SU-DHL-6 (cell line): ENCODE data around the gene FMR1NB.

Experiments
- H2AFZ ChIP-seq: fragments of 200-600 bp; sonication (generic); 2 replicates; pipeline ENCODE4 v1.6.1; 2014; ENCODE audit warnings: low read depth, mild to moderate bottlenecking, moderate library complexity, mixed read lengths, antibody characterized with exemption, low read length; ENCODE audit not compliant: severe bottlenecking
- H3F3A ChIP-seq: fragments of 200-600 bp; shearing (Covaris generic); 2 replicates; pipeline ENCODE4 v1.6.0; 2016; ENCODE audit warnings: antibody characterized with exemption, mild to moderate bottlenecking; ENCODE audit not compliant: insufficient read depth
- H3K27ac ChIP-seq: fragments of 200-600 bp; sonication (generic); 2 replicates; pipeline ENCODE4 v1.5.1; 2016; ENCODE audit warnings: low read depth, mild to moderate bottlenecking, low read length, moderate library complexity, mixed read lengths
- H3K27me3 ChIP-seq: fragments of 200-600 bp; sonication (generic), shearing (Covaris generic); 2 replicates; pipeline ENCODE4 v1.6.0; 2014; ENCODE audit warnings: mild to moderate bottlenecking, low read length
- H3K36me3 ChIP-seq: fragments of 200-600 bp; sonication (generic); 2 replicates; pipeline ENCODE4 v1.6.1; 2014; ENCODE audit warnings: mild to moderate bottlenecking, low read length, mixed read lengths
- H3K4me2 ChIP-seq: fragments of 300-600, 200-600 bp; shearing (Covaris generic), sonication (generic); 2 replicates; pipeline ENCODE4 v1.6.0; 2014; ENCODE audit warnings: low read length, low read depth, mild to moderate bottlenecking; ENCODE audit not compliant: poor library complexity, severe bottlenecking
- H3K4me3 ChIP-seq: fragments of 200-600 bp; sonication (generic); 2 replicates; pipeline ENCODE4 v1.5.1; 2014; ENCODE audit warnings: antibody characterized with exemption, low read length, mild to moderate bottlenecking, mixed read lengths; ENCODE audit not compliant: insufficient read depth, poor library complexity, severe bottlenecking
- H3K79me2 ChIP-seq: fragments of 200-600 bp; sonication (generic); 2 replicates; pipeline ENCODE4 v1.6.1; 2014; ENCODE audit warnings: mild to moderate bottlenecking, low read length, moderate library complexity; ENCODE audit not compliant: insufficient read depth
- H3K9ac ChIP-seq: fragments of 200-600 bp; sonication (generic); 2 replicates; pipeline ENCODE4 v1.7.0; 2014; ENCODE audit warnings: mild to moderate bottlenecking, low read length
- H3K9me2 ChIP-seq: fragments of 200-600 bp; sonication (generic); replicated peaks from 2 replicates; pipeline ENCODE4 v1.6.1; 2014; ENCODE audit warnings: low read length; ENCODE audit not compliant: insufficient read depth
- H3K9me3 ChIP-seq: fragments of 200-600 bp; sonication (generic); 2 replicates; pipeline ENCODE4 v1.6.1; 2014; ENCODE audit warnings: low read length, mixed read lengths; ENCODE audit not compliant: insufficient read depth
- H4K20me1 ChIP-seq: fragments of 200-600 bp; sonication (generic); 2 replicates; pipeline ENCODE4 v1.6.1; 2014; ENCODE audit warnings: low read depth, mild to moderate bottlenecking, antibody characterized with exemption, low read length, moderate library complexity, mixed read lengths
- EZH2phosphoT487 ChIP-seq: fragments of 200-600 bp; sonication (generic), shearing (Covaris generic); conservative IDR thresholded peaks from 2 replicates; pipeline ENCODE4 v1.6.1; 2018; ENCODE audit warnings: mild to moderate bottlenecking, antibody characterized with exemption, low read length, moderate library complexity, mixed read lengths
- TF ChIP-seq, protein P1 (sequence below): fragments of 200-600 bp; sonication (generic); IDR thresholded peaks from one replicate; pipeline ENCODE4 v1.5.1; 2017; ENCODE audit warnings: antibody characterized with exemption, mild to moderate bottlenecking, low read length, moderate library complexity; ENCODE audit not compliant: insufficient read depth, poor library complexity, severe bottlenecking

FMR1NB gene

GRCh38 chrX:147978931-147979330 lies 2.2 kb upstream of the FMR1NB start:
- Histone ChIP-seq H3K4me2 (no peak overlapping the region), H3K27ac (no peak overlapping the region), H3K27me3 (no peaks in the 10 kb centered on the region), H3F3A (no peaks in the 10 kb centered on the region), H4K20me1 (no peaks in the 10 kb centered on the region), H3K79me2 (no peaks in the 10 kb centered on the region), H3K9me3 (no peaks in the 10 kb centered on the region), H3K4me3 (no peak overlapping the region), H3K9me2 (no peaks in the 10 kb centered on the region), H3K36me3 (no peaks in the 10 kb centered on the region), H2AFZ (no peak overlapping the region), H3K9ac (no peak overlapping the region)
- TF ChIP-seq EZH2phosphoT487: no peak
- TF ChIP-seq, protein P1, sequence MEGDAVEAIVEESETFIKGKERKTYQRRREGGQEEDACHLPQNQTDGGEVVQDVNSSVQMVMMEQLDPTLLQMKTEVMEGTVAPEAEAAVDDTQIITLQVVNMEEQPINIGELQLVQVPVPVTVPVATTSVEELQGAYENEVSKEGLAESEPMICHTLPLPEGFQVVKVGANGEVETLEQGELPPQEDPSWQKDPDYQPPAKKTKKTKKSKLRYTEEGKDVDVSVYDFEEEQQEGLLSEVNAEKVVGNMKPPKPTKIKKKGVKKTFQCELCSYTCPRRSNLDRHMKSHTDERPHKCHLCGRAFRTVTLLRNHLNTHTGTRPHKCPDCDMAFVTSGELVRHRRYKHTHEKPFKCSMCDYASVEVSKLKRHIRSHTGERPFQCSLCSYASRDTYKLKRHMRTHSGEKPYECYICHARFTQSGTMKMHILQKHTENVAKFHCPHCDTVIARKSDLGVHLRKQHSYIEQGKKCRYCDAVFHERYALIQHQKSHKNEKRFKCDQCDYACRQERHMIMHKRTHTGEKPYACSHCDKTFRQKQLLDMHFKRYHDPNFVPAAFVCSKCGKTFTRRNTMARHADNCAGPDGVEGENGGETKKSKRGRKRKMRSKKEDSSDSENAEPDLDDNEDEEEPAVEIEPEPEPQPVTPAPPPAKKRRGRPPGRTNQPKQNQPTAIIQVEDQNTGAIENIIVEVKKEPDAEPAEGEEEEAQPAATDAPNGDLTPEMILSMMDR: no peak

GRCh38 chrX:148020329-148020728 lies 39.2 kb downstream of the FMR1NB start:
- no peak overlapping the region for H3K4me2 ChIP-seq

DNA sequence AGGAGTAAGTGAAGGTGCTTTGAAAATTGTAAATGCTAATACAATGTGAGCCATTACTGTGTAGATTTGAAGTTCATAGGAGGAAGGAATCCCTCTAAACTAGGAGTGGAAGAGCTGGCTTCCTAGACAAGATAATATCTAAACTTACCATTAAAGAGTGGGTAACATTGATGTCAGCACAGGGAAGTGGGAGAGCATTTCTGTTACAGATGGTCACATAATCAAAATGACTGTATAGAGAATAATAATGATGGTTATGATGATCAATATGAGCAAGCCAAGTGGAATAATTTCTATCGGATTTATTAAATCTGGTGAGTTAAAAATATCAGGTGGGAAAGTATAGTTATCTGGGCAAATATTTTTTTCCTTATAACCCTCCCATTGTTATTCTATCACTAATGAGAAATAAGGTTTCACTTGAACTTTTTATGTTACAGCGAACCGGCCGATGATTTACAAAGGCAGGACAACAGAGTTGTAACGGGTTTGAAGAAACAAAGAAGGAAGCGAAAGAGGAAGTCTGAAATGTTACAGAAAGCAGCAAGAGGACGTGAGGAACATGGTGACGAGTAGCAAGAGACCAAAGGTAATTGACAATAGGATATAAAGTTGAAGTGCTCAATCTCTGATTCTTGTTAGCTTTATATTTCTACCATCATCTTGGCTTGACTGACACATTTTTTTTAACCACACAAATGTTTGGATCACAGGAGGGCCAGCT lies 43.5 kb downstream of the FMR1NB start:
- Histone ChIP-seq H3K36me3 (no peaks in the 10 kb centered on the region), H3K4me2 (peak overlapping the region; percentile 54), H2AFZ (peak overlapping the region; percentile 64), H3K9ac (no peak overlapping the region), H3F3A (no peaks in the 10 kb centered on the region), H3K79me2 (no peaks in the 10 kb centered on the region), H3K9me3 (no peaks in the 10 kb centered on the region), H4K20me1 (no peaks in the 10 kb centered on the region), H3K27me3 (no peaks in the 10 kb centered on the region), H3K4me3 (no peak overlapping the region), H3K27ac (no peak overlapping the region), H3K9me2 (no peaks in the 10 kb centered on the region)
- TF ChIP-seq, protein P1: no peak
- TF ChIP-seq EZH2phosphoT487: no peak

More at GRCh38 chrX:148020329-148020728, 39.2 kb downstream of the FMR1NB start:
- Histone ChIP-seq H4K20me1 (no peaks in the 10 kb centered on the region), H3K79me2 (no peaks in the 10 kb centered on the region), H3K9me3 (no peaks in the 10 kb centered on the region), H3K36me3 (no peaks in the 10 kb centered on the region), H3K27ac (no peak overlapping the region), H3K9me2 (no peaks in the 10 kb centered on the region), H3K9ac (no peak overlapping the region), H2AFZ (no peak overlapping the region), H3F3A (no peaks in the 10 kb centered on the region), H3K27me3 (no peaks in the 10 kb centered on the region), H3K4me3 (no peak overlapping the region)
- TF ChIP-seq, protein P1: no peak
- no peak for TF ChIP-seq EZH2phosphoT487
